ENCODE results near the gene TYMP. TPM values are rescaled to one million over a fixed set of nuclear protein-coding genes. Genes with fewer than 3 reads are reported as not detected.

Gene TYMP
- total and polyA plus RNA-seq, 2 donors (not counting 3 experiments of a cell fraction or from before 2014, with no cell fraction given): 2.0 to 2.4 TPM

- H2AFZ ChIP-seq (ENCODE audit: low read depth, low read length): no peak overlapping the region
- TF ChIP-seq JUN (IDR thresholded peaks at IDR 0.05; ENCODE audit: borderline replicate concordance, insufficient read depth, insufficient read length, low read depth) (no peak), CTCF (IDR thresholded peaks at IDR 0.05; ENCODE audit: extremely low read depth in 1 of 2, insufficient read depth in 1 of 2, low read depth in 1 of 2, low read length in 2 of 2) (peak; percentile 64 to 71)
- H3K9me3 ChIP-seq (replicated peaks; ENCODE audit: control insufficient read depth, insufficient read depth, low read length): no peaks in the 10 kb centered on the region
- dilution Hi-C loops (cut with MboI; ENCODE audit: extremely low pct_ligation_motif_present, low sequenced_read_pairs): no loop called here
- no peak overlapping the region for H3K9ac ChIP-seq (replicated peaks; ENCODE audit: extremely low read depth, insufficient read depth, low read length)
- no TSS peak for BruUV-seq (replicated peaks)
- no peaks in the 10 kb centered on the region for H3K9me1 ChIP-seq (replicated peaks; ENCODE audit: control insufficient read depth, extremely low read depth, insufficient read depth, low read length)
- no peak overlapping the region for H3K4me2 ChIP-seq (ENCODE audit: insufficient read depth, low read length)
- no peak overlapping the region for H3K27ac ChIP-seq (ENCODE audit: insufficient read depth, low read depth, low read length)
- no peaks in the 10 kb centered on the region for H4K20me1 ChIP-seq (replicated peaks; ENCODE audit: control insufficient read depth, extremely low read depth, insufficient read depth, low read length)
- no peak overlapping the region for H3K4me3 ChIP-seq (replicated peaks in 1 of 3; ENCODE audit: insufficient read depth in 1 of 3, low read depth in 1 of 3, low read length in 3 of 3)
- no peaks in the 10 kb centered on the region for H3K4me1 ChIP-seq (ENCODE audit: control insufficient read depth, extremely low read depth, insufficient read depth, low read length)
- ChIA-PET CTCF (interaction anchor here (0.7 to 3.1 kb wide), 20 partner anchors 9 to 256 kb away, joined by 3 to 28 read pairs (median 4); partner anchors contain the start of genes HDAC10, LMF2, NCAPH2 and SCO2), POLR2A (no interaction called here)
- H3K79me2 ChIP-seq (ENCODE audit: control insufficient read depth, insufficient read depth, low read length): no peaks in the 10 kb centered on the region
- peak; percentile 65 for DNase-seq (ENCODE audit: low read depth, low spot score)
- intact Hi-C loops (cut with micrococcal nuclease): loop anchor here (1.0 to 5.0 kb wide), 3 partner anchors 24 to 246 kb away; partner anchors contain the start of gene SBF1
- H3K27me3 ChIP-seq (ENCODE audit: control insufficient read depth in 2 of 2, insufficient read depth in 2 of 2, low read length in 2 of 2): no peaks in the 10 kb centered on the region
- peaks cover 0 to 12% of the 10 kb centered on the region in 2 experiments for H3K36me3 ChIP-seq (ENCODE audit: control insufficient read depth in 2 of 2, extremely low read depth in 1 of 2, insufficient read depth in 2 of 2, low read length in 2 of 2)
- peak; percentile 93 for FAIRE-seq
These were observed 31.4 kb downstream of the TYMP start for GRCh38 chr22:50498322-50498890.

- no peak overlapping the region for H3K4me2 ChIP-seq (ENCODE audit: insufficient read depth, low read length)
- no TSS peak for BruUV-seq (replicated peaks)
- no peaks in the 10 kb centered on the region for H3K79me2 ChIP-seq (ENCODE audit: control insufficient read depth, insufficient read depth, low read length)
- no peaks in the 10 kb centered on the region for H3K4me1 ChIP-seq (ENCODE audit: control insufficient read depth, extremely low read depth, insufficient read depth, low read length)
- TF ChIP-seq MYC (IDR thresholded peaks at IDR 0.05; ENCODE audit: low read depth, low read length): no peak
- no peak for TF ChIP-seq JUN (IDR thresholded peaks at IDR 0.05; ENCODE audit: borderline replicate concordance, insufficient read depth, insufficient read length, low read depth)
- no peak for TF ChIP-seq MAX (IDR thresholded peaks at IDR 0.05; ENCODE audit: insufficient read depth, insufficient read length)
- TF ChIP-seq POLR2AphosphoS5 (IDR thresholded peaks at IDR 0.05; ENCODE audit: insufficient read depth, low read depth, low read length): no peak
- no peak for TF ChIP-seq CTCF (IDR thresholded peaks at IDR 0.05; ENCODE audit: extremely low read depth in 1 of 2, insufficient read depth in 1 of 2, low read depth in 1 of 2, low read length in 2 of 2)
- TF ChIP-seq EZH2 (IDR thresholded peaks at IDR 0.05; ENCODE audit: borderline replicate concordance, low read depth, low read length, severe bottlenecking): no peak
- no peak for TF ChIP-seq FOS (IDR thresholded peaks at IDR 0.05; ENCODE audit: borderline replicate concordance, insufficient read depth, low read length)
- no peak for TF ChIP-seq POLR2A (IDR thresholded peaks at IDR 0.05; ENCODE audit: low read depth, low read length)
- no peak for TF ChIP-seq GATA2 (IDR thresholded peaks at IDR 0.05; ENCODE audit: insufficient read depth, insufficient read length, low read depth, low read length)
- dilution Hi-C loops (cut with MboI; ENCODE audit: extremely low pct_ligation_motif_present, low sequenced_read_pairs): no loop called here
- no peak overlapping the region for H2AFZ ChIP-seq (ENCODE audit: low read depth, low read length)
- no peak for DNase-seq (ENCODE audit: low read depth, low spot score)
- H3K27ac ChIP-seq (ENCODE audit: insufficient read depth, low read depth, low read length): no peak overlapping the region
- H4K20me1 ChIP-seq (replicated peaks; ENCODE audit: control insufficient read depth, extremely low read depth, insufficient read depth, low read length): no peaks in the 10 kb centered on the region
- intact Hi-C loops (cut with micrococcal nuclease): loop anchor here (5.0 kb wide), 1 partner anchor 95 kb away; no protein-coding TSS in a partner anchor
- H3K4me3 ChIP-seq (replicated peaks in 1 of 3; ENCODE audit: insufficient read depth in 1 of 3, low read depth in 1 of 3, low read length in 3 of 3): no peak overlapping the region
- no peaks in the 10 kb centered on the region for H3K9me3 ChIP-seq (replicated peaks; ENCODE audit: control insufficient read depth, insufficient read depth, low read length)
- no peaks in the 10 kb centered on the region for H3K27me3 ChIP-seq (ENCODE audit: control insufficient read depth in 2 of 2, insufficient read depth in 2 of 2, low read length in 2 of 2)
- ChIA-PET POLR2A (no interaction called here), CTCF (interaction anchor here (1.1 to 3.1 kb wide), 12 partner anchors 11 to 256 kb away, joined by 3 to 28 read pairs (median 7); partner anchors contain the start of genes LMF2, NCAPH2 and SCO2)
- no peak overlapping the region for H3K9ac ChIP-seq (replicated peaks; ENCODE audit: extremely low read depth, insufficient read depth, low read length)
- FAIRE-seq: no peak
- H3K36me3 ChIP-seq (ENCODE audit: control insufficient read depth in 2 of 2, extremely low read depth in 1 of 2, insufficient read depth in 2 of 2, low read length in 2 of 2): no peaks in the 10 kb centered on the region
- no peaks in the 10 kb centered on the region for H3K9me1 ChIP-seq (replicated peaks; ENCODE audit: control insufficient read depth, extremely low read depth, insufficient read depth, low read length)
These were observed 32.7 kb downstream of the TYMP start for GRCh38 chr22:50497093-50497492.

Data from endothelial cell of umbilical vein (primary cell).